HUES6 (cell line): ENCODE data around the gene FANCC.

ENCODE experiments used
- H3K27ac ChIP-seq: 2 replicates; pipeline ENCODE4 v1.7.0; 2013; ENCODE audit warnings: low read depth, mild to moderate bottlenecking, low read length, inconsistent platforms
- H3K27me3 ChIP-seq: 2 replicates; pipeline ENCODE4 v1.6.1; 2013; ENCODE audit warnings: low read length; ENCODE audit not compliant: control insufficient read depth, insufficient read depth
- H3K36me3 ChIP-seq: 2 replicates; pipeline ENCODE4 v1.6.1; 2013; ENCODE audit warnings: low read length; ENCODE audit not compliant: control insufficient read depth, insufficient read depth
- H3K4me1 ChIP-seq: 2 replicates; pipeline ENCODE4 v1.6.1; 2013; ENCODE audit warnings: low read length; ENCODE audit not compliant: control insufficient read depth, insufficient read depth
- H3K4me3 ChIP-seq: 2 replicates; pipeline ENCODE4 v1.5.1; 2013; ENCODE audit warnings: low read depth, low read length
- H3K9ac ChIP-seq: one replicate; pipeline ENCODE4 v1.6.1; 2013; ENCODE audit warnings: mild to moderate bottlenecking, low read length
- H3K9me3 ChIP-seq: 2 replicates; pipeline ENCODE4 v1.6.1; 2013; ENCODE audit warnings: low read depth, low read length; ENCODE audit not compliant: control insufficient read depth, insufficient read depth

Gene FANCC

GRCh38 chr9:95076696-95077052 lies 240.8 kb downstream of the FANCC start:
- Histone ChIP-seq H3K9me3 (no peaks in the 10 kb centered on the region), H3K36me3 (peaks cover 4% of the 10 kb centered on the region; the same call in 1 of the 2 replicates), H3K27ac (no peak overlapping the region), H3K9ac (no peak overlapping the region), H3K4me3 (no peak overlapping the region), H3K27me3 (no peaks in the 10 kb centered on the region), H3K4me1 (peaks cover 34% of the 10 kb centered on the region)

GRCh38 chr9:95075700-95076099 lies 241.8 kb downstream of the FANCC start:
- no peaks in the 10 kb centered on the region for H3K27me3 ChIP-seq
- no peak overlapping the region for H3K9ac ChIP-seq
- peaks cover 35% of the 10 kb centered on the region for H3K4me1 ChIP-seq
- H3K36me3 ChIP-seq, result no peaks in the 10 kb centered on the region; the same call in 1 of the 2 replicates
- no peaks in the 10 kb centered on the region for H3K9me3 ChIP-seq
- H3K4me3 ChIP-seq, result no peak overlapping the region
- H3K27ac ChIP-seq, result no peak overlapping the region

- Histone ChIP-seq H3K9ac (no peak overlapping the region), H3K4me1 (peaks cover 37% of the 10 kb centered on the region), H3K9me3 (no peaks in the 10 kb centered on the region), H3K4me3 (no peak overlapping the region), H3K27ac (no peak overlapping the region), H3K27me3 (no peaks in the 10 kb centered on the region), H3K36me3 (no peaks in the 10 kb centered on the region)
These were observed 242.9 kb downstream of the FANCC start for GRCh38 chr9:95074632-95075031.

- no peaks in the 10 kb centered on the region for H3K9me3 ChIP-seq
- no peak overlapping the region for H3K27ac ChIP-seq
- no peak overlapping the region for H3K9ac ChIP-seq
- no peaks in the 10 kb centered on the region for H3K27me3 ChIP-seq
- no peaks in the 10 kb centered on the region for H3K36me3 ChIP-seq
- H3K4me1 ChIP-seq, result peaks cover 30% of the 10 kb centered on the region
- no peak overlapping the region for H3K4me3 ChIP-seq
These were observed 243.6 kb downstream of the FANCC start for GRCh38 chr9:95073918-95074317.

- Histone ChIP-seq H3K27me3 (no peaks in the 10 kb centered on the region), H3K36me3 (no peaks in the 10 kb centered on the region), H3K4me1 (peaks cover 24% of the 10 kb centered on the region; the same call in 1 of the 2 replicates), H3K9me3 (no peaks in the 10 kb centered on the region), H3K9ac (no peak overlapping the region), H3K27ac (no peak overlapping the region), H3K4me3 (no peak overlapping the region)
These were observed 244.4 kb downstream of the FANCC start for GRCh38 chr9:95073042-95073607.

GRCh38 chr9:95071925-95072324 lies 245.6 kb downstream of the FANCC start:
- Histone ChIP-seq H3K9me3 (no peaks in the 10 kb centered on the region), H3K4me3 (no peak overlapping the region), H3K27ac (no peak overlapping the region), H3K27me3 (no peaks in the 10 kb centered on the region), H3K9ac (no peak overlapping the region), H3K4me1 (peaks cover 15% of the 10 kb centered on the region; the same call in 1 of the 2 replicates), H3K36me3 (no peaks in the 10 kb centered on the region)

- Histone ChIP-seq H3K9ac (no peak overlapping the region), H3K27me3 (no peaks in the 10 kb centered on the region), H3K36me3 (no peaks in the 10 kb centered on the region; the same call in 1 of the 2 replicates), H3K4me3 (no peak overlapping the region), H3K27ac (no peak overlapping the region), H3K4me1 (peaks cover 11% of the 10 kb centered on the region; the same call in 1 of the 2 replicates), H3K9me3 (no peaks in the 10 kb centered on the region)
These were observed 246.1 kb downstream of the FANCC start for GRCh38 chr9:95071450-95071849.

- H3K4me1 ChIP-seq, result peaks cover 11% of the 10 kb centered on the region; the same call in 1 of the 2 replicates
- H3K36me3 ChIP-seq, result no peaks in the 10 kb centered on the region; the same call in 1 of the 2 replicates
These were observed 246.9 kb downstream of the FANCC start for GRCh38 chr9:95070549-95071021.

GRCh38 chr9:95067897-95068296 lies 249.6 kb downstream of the FANCC start:
- Histone ChIP-seq H3K36me3 (peaks cover under 1% of the 10 kb centered on the region; the same call in 1 of the 2 replicates), H3K9ac (no peak overlapping the region)

More at GRCh38 chr9:95070549-95071021, 246.9 kb downstream of the FANCC start:
- H3K9me3 ChIP-seq, result no peaks in the 10 kb centered on the region
- no peak overlapping the region for H3K27ac ChIP-seq
- H3K27me3 ChIP-seq, result no peaks in the 10 kb centered on the region
- no peak overlapping the region for H3K9ac ChIP-seq
- no peak overlapping the region for H3K4me3 ChIP-seq

GRCh38 chr9:95067057-95067456 lies 250.5 kb downstream of the FANCC start:
- Histone ChIP-seq H3K9ac (no peak overlapping the region), H3K9me3 (no peaks in the 10 kb centered on the region), H3K4me3 (no peak overlapping the region), H3K27me3 (no peaks in the 10 kb centered on the region), H3K36me3 (peaks cover 5% of the 10 kb centered on the region; the same call in 1 of the 2 replicates), H3K27ac (no peak overlapping the region), H3K4me1 (peaks cover 15% of the 10 kb centered on the region; the same call in 1 of the 2 replicates)

More at GRCh38 chr9:95067897-95068296, 249.6 kb downstream of the FANCC start:
- Histone ChIP-seq H3K4me1 (peaks cover 15% of the 10 kb centered on the region; the same call in 1 of the 2 replicates), H3K4me3 (no peak overlapping the region), H3K27ac (no peak overlapping the region), H3K9me3 (no peaks in the 10 kb centered on the region), H3K27me3 (no peaks in the 10 kb centered on the region)

GRCh38 chr9:95065224-95065623 lies 252.3 kb downstream of the FANCC start:
- H3K9me3 ChIP-seq, result no peaks in the 10 kb centered on the region
- H3K27ac ChIP-seq, result no peak overlapping the region
- peaks cover 9% of the 10 kb centered on the region; the same call in 1 of the 2 replicates for H3K4me1 ChIP-seq
- peaks cover 5% of the 10 kb centered on the region; the same call in 1 of the 2 replicates for H3K36me3 ChIP-seq
- no peak overlapping the region for H3K4me3 ChIP-seq
- H3K27me3 ChIP-seq, result no peaks in the 10 kb centered on the region
- no peak overlapping the region for H3K9ac ChIP-seq
